Ovary (tissue), 9 donors: Measurements from ENCODE around the gene ABHD16A. TPM values are rescaled to one million over a fixed set of nuclear protein-coding genes. Genes with fewer than 3 reads are reported as not detected.
"Not testable (repeated sequence)": the region's sequence is repeated elsewhere in the genome, so short reads cannot be mapped to it uniquely, and the experiment has no call there.

Experiments used
- DNase-seq, 5 donors: peaks; one replicate each; pipeline ENCODE4 v3.0.0-alpha.2; 2019 to 2020
- H3K27ac ChIP-seq, 2 donors: fragments of 200-600 bp; one replicate each; pipeline versions ENCODE4 v1.5.1 to v1.8.0; 2019 to 2022
- H3K27me3 ChIP-seq: fragments of 200-600 bp; one replicate; pipeline ENCODE4 v1.8.0; 2022
- H3K36me3 ChIP-seq: fragments of 200-600 bp; sonication (generic); one replicate; pipeline ENCODE4 v1.5.1; 2019
- H3K4me1 ChIP-seq: one replicate; pipeline ENCODE4 v1.8.1; 2013; ENCODE audit warnings: mild to moderate bottlenecking, moderate library complexity; ENCODE audit not compliant: insufficient read depth
- H3K4me3 ChIP-seq: fragments of 200-600 bp; sonication (generic); one replicate; pipeline ENCODE4 v1.5.1; 2017
- H3K9me3 ChIP-seq, 2 donors: fragments of 200-600 bp in 1 of 2; sonication (generic) in 1 of 2; one replicate each; pipeline versions ENCODE4 v1.5.1 to v1.8.1; 2013 to 2019; ENCODE audit warnings: mild to moderate bottlenecking in 1 of 2, moderate library complexity in 1 of 2
- EP300 ChIP-seq: sonication (generic); formaldehyde crosslinking; IDR thresholded peaks from one replicate; pipeline ENCODE4 v1.6.1; 2017; ENCODE audit warnings: antibody characterized with exemption
- POLR2A ChIP-seq: fragments of 450-650 bp; IDR thresholded peaks from one replicate; pipeline ENCODE4 v1.6.1; 2017; ENCODE audit warnings: antibody characterized with exemption, mild to moderate bottlenecking, moderate library complexity
- WGBS, 3 donors: extraction: QIAGEN DNeasy Blood & Tissue Kit in 1 of 3; methylation state at CpG; one replicate each; pipeline versions ENCODE4 v1.1.5 to v1.1.7; 2013 to 2017; 5-methylcytosine and 5-hydroxymethylcytosine counted together
- intact Hi-C, 4 donors: fragments of 100-400 bp; cut with DNase I; formaldehyde crosslinking; loops; one replicate each; pipeline versions ENCODE4 v1.11.0 to v1.15.1; 2022 to 2023
- polyA plus RNA-seq, 2 donors: library from polyadenylated mRNA; stranded (reverse); fragments of 200-250 nt in 1 of 2; fragments of 350-450 nt in 1 of 2; fragmentation: Illumina TruSeq in 1 of 2; extraction: RNeasy Lipid Tissue Mini Kit (QIAGEN cat#74804) in 1 of 2; gene quantifications; one replicate each; pipeline ENCODE4 v1.2.3, GENCODE V29; 2013 to 2014
- total RNA-seq, 7 donors: library from RNA; depleted of rRNA in 2 of 7; stranded (reverse); fragments of >200 nt in 2 of 7; fragmentation: NEBNext Ultra II Directional in 3 of 7; extraction: Animal tissue kit (Norgen Biotek cat#: 25700) in 3 of 7; gene quantifications; one replicate each; pipeline versions ENCODE4 v1.1.0 to v1.2.4, GENCODE V29; 2016 to 2023
- TF ChIP-seq, protein P1 (sequence below), 3 donors: fragments of 450-650 bp in 2 of 3; fragments of 200-600 bp in 1 of 3; IDR thresholded peaks; one replicate each; pipeline versions ENCODE4 v1.5.1 to v1.8.0; 2016 to 2022; ENCODE audit warnings: antibody characterized with exemption in 3 of 3, mild to moderate bottlenecking in 1 of 3
- donor health status: DM: no; HTN: no; CAD: no; lungs with moderate emphysema.
- donor health status: DM: no; HTN: no; CAD: no.
- donor health status: Bipolar disorder and iron deficiency.
- donor health status: DM: yes; HTN: yes; CAD: no.
- donor health status: DM: no; HTN: no; CAD: no.
- donor health status: DM: yes; HTN: yes; CAD: no.

Gene ABHD16A
- total and polyA plus RNA-seq, 9 donors = 25.4 to 60.4 (median 36.7) TPM

DNA sequence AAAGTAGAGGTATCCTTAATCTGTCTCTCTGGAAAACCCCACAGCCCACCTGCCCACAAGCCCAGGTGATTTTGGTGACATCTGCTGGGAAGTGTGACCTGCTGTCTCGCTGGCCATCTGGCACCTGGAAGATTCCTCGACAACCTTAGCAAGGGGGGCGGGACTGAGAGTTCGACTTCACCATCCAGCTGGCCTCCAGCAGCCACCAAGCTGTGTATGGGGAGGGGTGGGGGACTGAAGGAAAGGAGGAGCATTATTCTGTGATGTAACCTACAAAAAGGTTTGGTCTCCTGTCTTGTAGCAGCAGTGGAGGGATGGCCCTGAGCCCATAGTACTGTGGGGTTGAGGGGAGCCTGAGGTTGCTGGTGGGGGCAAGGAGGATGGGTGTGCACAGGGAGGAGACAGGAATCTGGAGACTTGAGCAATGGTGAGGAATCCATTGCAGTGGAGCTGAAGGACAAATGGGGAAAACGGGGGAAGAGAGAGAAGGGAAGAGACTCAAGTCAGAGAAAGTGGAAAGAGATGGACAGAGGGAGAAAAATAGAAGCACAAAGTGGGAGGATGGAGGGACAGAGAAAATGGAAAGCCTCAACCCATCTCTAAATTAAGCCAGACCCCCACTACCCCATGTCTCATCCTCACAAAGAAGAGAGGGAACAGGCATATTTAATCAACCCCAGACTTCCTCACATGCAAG, 7.5 kb upstream of the ABHD16A start:
- Histone ChIP-seq H3K27me3 (no peaks in the 10 kb centered on the region), H3K4me1 (no peaks in the 10 kb centered on the region), H3K27ac (no peak overlapping the region), H3K36me3 (no peaks in the 10 kb centered on the region), H3K4me3 (no peak overlapping the region), H3K9me3 (no peaks in the 10 kb centered on the region)
- TF ChIP-seq EP300 = no peak
- TF ChIP-seq POLR2A = no peak
- TF ChIP-seq, protein P1, sequence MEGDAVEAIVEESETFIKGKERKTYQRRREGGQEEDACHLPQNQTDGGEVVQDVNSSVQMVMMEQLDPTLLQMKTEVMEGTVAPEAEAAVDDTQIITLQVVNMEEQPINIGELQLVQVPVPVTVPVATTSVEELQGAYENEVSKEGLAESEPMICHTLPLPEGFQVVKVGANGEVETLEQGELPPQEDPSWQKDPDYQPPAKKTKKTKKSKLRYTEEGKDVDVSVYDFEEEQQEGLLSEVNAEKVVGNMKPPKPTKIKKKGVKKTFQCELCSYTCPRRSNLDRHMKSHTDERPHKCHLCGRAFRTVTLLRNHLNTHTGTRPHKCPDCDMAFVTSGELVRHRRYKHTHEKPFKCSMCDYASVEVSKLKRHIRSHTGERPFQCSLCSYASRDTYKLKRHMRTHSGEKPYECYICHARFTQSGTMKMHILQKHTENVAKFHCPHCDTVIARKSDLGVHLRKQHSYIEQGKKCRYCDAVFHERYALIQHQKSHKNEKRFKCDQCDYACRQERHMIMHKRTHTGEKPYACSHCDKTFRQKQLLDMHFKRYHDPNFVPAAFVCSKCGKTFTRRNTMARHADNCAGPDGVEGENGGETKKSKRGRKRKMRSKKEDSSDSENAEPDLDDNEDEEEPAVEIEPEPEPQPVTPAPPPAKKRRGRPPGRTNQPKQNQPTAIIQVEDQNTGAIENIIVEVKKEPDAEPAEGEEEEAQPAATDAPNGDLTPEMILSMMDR (IDR thresholded peaks at IDR 0.05) = no peak
- DNase-seq = no peak
- WGBS, 3 donors = 48 to 50% (median 49%) methylated on average over 5 of the region's 5 CpGs
- intact Hi-C loops = no loop called here

DNA sequence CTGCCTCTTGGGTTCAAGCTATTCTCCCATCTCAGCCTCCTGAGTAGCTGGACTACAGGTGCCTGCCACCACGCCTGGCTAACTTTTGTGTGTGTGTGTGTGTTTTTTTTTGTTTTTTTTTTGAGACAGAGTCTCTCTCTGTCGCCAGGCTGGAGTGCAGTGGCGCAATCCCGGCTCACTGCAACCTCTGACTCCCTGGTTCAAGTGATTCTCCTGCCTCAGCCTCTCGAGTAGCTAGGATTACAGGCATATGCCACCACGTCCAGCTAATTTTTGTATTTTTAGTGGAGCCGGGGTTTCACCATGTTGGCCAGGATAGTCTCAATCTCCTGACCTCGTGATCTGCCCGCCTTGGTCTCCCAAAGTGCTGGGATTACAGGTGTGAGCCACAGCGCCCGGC, 6.0 kb upstream of the ABHD16A start:
- H3K27me3 ChIP-seq, DNase-seq, H3K4me1 ChIP-seq, H3K9me3 ChIP-seq, H3K27ac ChIP-seq, intact Hi-C loops, H3K4me3 ChIP-seq, H3K36me3 ChIP-seq: not testable (repeated sequence)
- 87% methylated on average over 11 of the region's 11 CpGs for WGBS, 3 donors

DNA sequence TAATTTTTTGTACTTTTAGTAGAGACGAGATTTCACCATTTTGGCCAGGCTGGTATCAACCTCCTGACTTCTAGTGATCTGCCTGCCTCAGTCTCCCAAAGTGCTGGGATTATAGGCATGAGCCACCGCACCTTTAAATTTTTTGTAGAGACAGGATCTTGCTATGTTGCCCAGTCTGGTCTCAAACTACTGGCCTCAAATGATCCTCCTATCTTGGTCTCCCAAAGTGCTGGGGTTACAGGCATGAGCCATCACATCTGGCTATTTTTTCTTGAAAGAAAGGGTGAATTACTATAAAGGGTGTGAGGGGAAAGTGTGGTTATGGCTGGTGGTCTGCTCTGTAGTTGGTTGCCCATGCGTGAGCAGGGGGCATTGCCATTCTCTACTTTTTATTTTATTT, 5.1 kb upstream of the ABHD16A start:
- no peak overlapping the region for H3K4me3 ChIP-seq
- TF ChIP-seq, protein P1 (IDR thresholded peaks at IDR 0.05) = no peak
- TF ChIP-seq POLR2A = no peak
- TF ChIP-seq EP300 = no peak
- H3K27me3 ChIP-seq = no peaks in the 10 kb centered on the region
- peaks cover 3% of the 10 kb centered on the region for H3K4me1 ChIP-seq
- H3K9me3 ChIP-seq = no peaks in the 10 kb centered on the region
- 92 to 98% (median 96%) methylated on average over 3 of the region's 3 CpGs for WGBS, 3 donors
- intact Hi-C loops = no loop called here
- no peak overlapping the region for H3K27ac ChIP-seq
- no peak for DNase-seq
- H3K36me3 ChIP-seq = no peaks in the 10 kb centered on the region

DNA sequence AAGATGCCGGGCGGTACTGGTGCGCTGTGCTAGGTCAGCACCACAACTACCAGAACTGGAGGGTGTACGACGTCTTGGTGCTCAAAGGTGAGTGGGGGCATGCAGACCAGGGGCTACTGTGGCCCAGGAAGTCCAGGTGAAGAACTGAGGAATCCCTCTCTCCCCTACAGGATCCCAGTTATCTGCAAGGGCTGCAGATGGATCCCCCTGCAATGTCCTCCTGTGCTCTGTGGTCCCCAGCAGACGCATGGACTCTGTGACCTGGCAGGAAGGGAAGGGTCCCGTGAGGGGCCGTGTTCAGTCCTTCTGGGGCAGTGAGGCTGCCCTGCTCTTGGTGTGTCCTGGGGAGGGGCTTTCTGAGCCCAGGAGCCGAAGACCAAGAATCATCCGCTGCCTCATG, 4.6 kb upstream of the ABHD16A start:
- WGBS, 3 donors = 84 to 88% (median 85%) methylated on average over 10 of the region's 10 CpGs
- no peak for DNase-seq
- Histone ChIP-seq H3K27ac (no peak overlapping the region), H3K9me3 (no peaks in the 10 kb centered on the region), H3K27me3 (no peaks in the 10 kb centered on the region), H3K4me3 (no peak overlapping the region), H3K4me1 (peaks cover 3% of the 10 kb centered on the region), H3K36me3 (no peaks in the 10 kb centered on the region)
- TF ChIP-seq POLR2A = no peak
- TF ChIP-seq EP300 = no peak
- TF ChIP-seq, protein P1 (IDR thresholded peaks at IDR 0.05) = no peak
- intact Hi-C loops = no loop called here

DNA sequence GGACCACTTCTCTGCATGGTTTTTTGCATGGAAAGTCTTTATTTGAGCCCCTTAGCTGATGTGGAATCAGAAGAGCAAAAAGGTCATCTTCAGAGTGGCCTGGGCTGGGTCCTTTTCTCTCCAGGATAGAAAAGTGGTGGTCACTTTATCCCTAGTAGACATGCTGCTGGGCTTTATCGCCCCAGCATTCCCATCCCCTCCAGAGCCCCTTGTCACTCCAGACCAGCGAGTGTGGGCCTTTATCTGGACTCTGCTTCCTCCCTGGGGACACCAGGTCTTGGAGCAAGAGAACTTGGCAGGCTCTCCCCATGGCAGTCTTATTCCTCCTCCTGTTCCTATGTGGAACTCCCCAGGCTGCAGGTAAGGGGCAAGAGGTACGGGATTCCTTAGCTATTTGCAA, 3.5 kb upstream of the ABHD16A start, which contains the start of gene LY6G6F:
Gene LY6G6F (plus strand): TSS at position 268 of the 400 bp plus-strand sequence. CDS start 41 bp downstream, at position 309.
- intact Hi-C loops = no loop called here
- H3K4me3 ChIP-seq = no peak within 1 kb of the TSS
- H3K9me3 ChIP-seq = no peaks in the 10 kb centered on the region
- 41 to 49% (median 43%) methylated on average over 3 of the region's 3 CpGs for WGBS, 3 donors
- H3K27me3 ChIP-seq = no peaks in the 10 kb centered on the region
- H3K27ac ChIP-seq = no peak within 1 kb of the TSS
- no peak for DNase-seq
- no peaks in the 10 kb centered on the region for H3K36me3 ChIP-seq
- H3K4me1 ChIP-seq = peaks cover 7% of the 10 kb centered on the region
- TF ChIP-seq, protein P1 (IDR thresholded peaks at IDR 0.05) = no peak
- no peak for TF ChIP-seq EP300
- no peak for TF ChIP-seq POLR2A
